ENCODE data around the gene SFT2D1.

The SFT2D1 gene

GRCh38 chr6:166274739-166275370 is 67.5 kb downstream of the SFT2D1 start:
- no peak for DNase-seq

GRCh38 chr6:166274163-166274562 is 68.2 kb downstream of the SFT2D1 start:
- no peak for DNase-seq

GRCh38 chr6:166271376-166271765 is 71.0 kb downstream of the SFT2D1 start:
- no peak for DNase-seq

GRCh38 chr6:166270706-166271375 is 71.5 kb downstream of the SFT2D1 start:
- DNase-seq = no peak
